ENCODE data around the gene TNS3. TPM values are rescaled to one million over a fixed set of nuclear protein-coding genes. Genes with fewer than 3 reads are reported as not detected.

The TNS3 gene
- total RNA-seq, 1 donor from 2014 or later, result 41.2 TPM

DNA sequence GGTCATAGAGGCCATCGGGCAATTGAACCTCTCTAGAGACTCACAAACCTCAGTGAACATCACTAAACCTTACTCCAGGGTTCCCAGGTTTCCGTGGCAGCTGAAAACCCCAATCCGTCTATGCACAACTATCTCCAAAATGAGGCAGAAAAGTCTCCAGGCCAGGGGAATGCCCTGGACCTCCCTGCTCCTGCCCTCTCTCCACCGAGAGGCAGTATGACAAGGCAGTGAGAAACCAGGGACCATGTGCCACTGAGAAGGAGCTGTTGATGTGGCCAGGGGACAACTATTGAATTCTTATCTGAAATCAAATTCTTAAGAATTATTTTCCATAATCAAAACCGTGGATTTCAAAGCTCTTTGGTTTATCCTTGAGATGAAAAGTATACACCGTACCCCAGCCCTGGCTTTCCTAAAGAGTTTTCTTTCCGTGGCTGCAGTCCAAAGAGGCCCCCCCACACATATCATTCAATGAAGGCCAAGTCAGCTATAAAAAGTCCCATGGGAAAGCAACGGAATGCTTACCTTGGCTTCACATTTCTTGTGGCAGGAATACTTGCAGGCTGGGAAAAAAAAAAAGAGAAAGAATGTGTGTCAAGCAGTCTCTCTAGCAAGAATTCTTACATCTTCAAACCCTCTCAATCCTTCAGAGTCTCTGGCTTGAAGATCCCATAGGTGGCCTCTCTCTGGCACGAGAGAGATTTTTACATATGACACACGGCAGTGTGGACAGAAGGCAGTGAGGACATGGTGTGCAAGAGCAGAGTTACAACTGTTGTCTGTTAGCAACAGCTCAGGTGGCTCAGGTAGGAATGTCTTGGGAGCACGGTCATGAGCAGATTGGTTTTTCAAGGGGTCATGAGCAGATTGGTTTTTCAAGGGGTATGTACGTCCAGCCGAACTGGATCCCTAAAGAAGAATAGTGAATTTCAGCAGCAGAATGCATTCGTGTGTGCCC, 75.2 kb downstream of the TNS3 start:
- TF ChIP-seq, protein P1, sequence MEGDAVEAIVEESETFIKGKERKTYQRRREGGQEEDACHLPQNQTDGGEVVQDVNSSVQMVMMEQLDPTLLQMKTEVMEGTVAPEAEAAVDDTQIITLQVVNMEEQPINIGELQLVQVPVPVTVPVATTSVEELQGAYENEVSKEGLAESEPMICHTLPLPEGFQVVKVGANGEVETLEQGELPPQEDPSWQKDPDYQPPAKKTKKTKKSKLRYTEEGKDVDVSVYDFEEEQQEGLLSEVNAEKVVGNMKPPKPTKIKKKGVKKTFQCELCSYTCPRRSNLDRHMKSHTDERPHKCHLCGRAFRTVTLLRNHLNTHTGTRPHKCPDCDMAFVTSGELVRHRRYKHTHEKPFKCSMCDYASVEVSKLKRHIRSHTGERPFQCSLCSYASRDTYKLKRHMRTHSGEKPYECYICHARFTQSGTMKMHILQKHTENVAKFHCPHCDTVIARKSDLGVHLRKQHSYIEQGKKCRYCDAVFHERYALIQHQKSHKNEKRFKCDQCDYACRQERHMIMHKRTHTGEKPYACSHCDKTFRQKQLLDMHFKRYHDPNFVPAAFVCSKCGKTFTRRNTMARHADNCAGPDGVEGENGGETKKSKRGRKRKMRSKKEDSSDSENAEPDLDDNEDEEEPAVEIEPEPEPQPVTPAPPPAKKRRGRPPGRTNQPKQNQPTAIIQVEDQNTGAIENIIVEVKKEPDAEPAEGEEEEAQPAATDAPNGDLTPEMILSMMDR (IDR thresholded peaks at IDR 0.05; ENCODE audit: insufficient read depth, low read length, poor library complexity, severe bottlenecking), result no peak
- DNase-seq (ENCODE audit: low read depth), result no peak
- Histone ChIP-seq H3K36me3 (ENCODE audit: control insufficient read depth, insufficient read depth, low read length) (peaks cover 2% of the 10 kb centered on the region), H3K4me3 (ENCODE audit: low read depth, low read length) (no peak overlapping the region), H3K27me3 (ENCODE audit: control insufficient read depth, insufficient read depth, low read length) (no peaks in the 10 kb centered on the region)

GRCh38 chr7:47505312-47506007, 76.5 kb downstream of the TNS3 start:
- no peaks in the 10 kb centered on the region for H3K27me3 ChIP-seq (ENCODE audit: control insufficient read depth, insufficient read depth, low read length)
- no peak overlapping the region for H3K4me3 ChIP-seq (ENCODE audit: low read depth, low read length)
- no peak for DNase-seq (ENCODE audit: low read depth)
- TF ChIP-seq, protein P1 (IDR thresholded peaks at IDR 0.05; ENCODE audit: insufficient read depth, low read length, poor library complexity, severe bottlenecking), result no peak
- H3K36me3 ChIP-seq (ENCODE audit: control insufficient read depth, insufficient read depth, low read length), result peaks cover 2% of the 10 kb centered on the region

GRCh38 chr7:47504551-47505311, 77.2 kb downstream of the TNS3 start:
- no peak for DNase-seq (ENCODE audit: low read depth)
- Histone ChIP-seq H3K27me3 (ENCODE audit: control insufficient read depth, insufficient read depth, low read length) (no peaks in the 10 kb centered on the region), H3K4me3 (ENCODE audit: low read depth, low read length) (no peak overlapping the region), H3K36me3 (ENCODE audit: control insufficient read depth, insufficient read depth, low read length) (peaks cover 2% of the 10 kb centered on the region)
- TF ChIP-seq, protein P1 (IDR thresholded peaks at IDR 0.05; ENCODE audit: insufficient read depth, low read length, poor library complexity, severe bottlenecking), result no peak

DNA sequence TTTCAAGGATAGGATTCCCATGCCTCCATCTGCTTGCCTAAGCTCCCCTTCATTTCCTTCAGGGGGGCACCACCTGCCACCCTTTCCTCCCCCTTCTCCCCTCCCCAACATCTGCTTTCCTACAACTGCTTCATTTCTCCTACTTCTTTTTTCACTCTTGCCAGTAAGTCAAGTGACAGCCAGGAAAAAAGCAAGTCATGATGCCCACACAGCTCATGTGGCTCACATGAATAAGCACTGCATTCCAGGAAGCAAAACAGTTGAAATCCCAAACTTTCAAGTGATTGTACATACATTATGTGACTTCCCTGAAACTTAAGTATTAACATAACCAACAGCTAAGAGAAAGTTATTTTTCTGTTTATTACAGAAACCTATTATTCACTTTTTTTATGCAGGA, 78.6 kb downstream of the TNS3 start:
- Histone ChIP-seq H3K27me3 (ENCODE audit: control insufficient read depth, insufficient read depth, low read length) (no peaks in the 10 kb centered on the region), H3K36me3 (ENCODE audit: control insufficient read depth, insufficient read depth, low read length) (no peaks in the 10 kb centered on the region), H3K4me3 (ENCODE audit: low read depth, low read length) (no peak overlapping the region)
- TF ChIP-seq, protein P1 (IDR thresholded peaks at IDR 0.05; ENCODE audit: insufficient read depth, low read length, poor library complexity, severe bottlenecking), result no peak
- no peak for DNase-seq (ENCODE audit: low read depth)

DNA sequence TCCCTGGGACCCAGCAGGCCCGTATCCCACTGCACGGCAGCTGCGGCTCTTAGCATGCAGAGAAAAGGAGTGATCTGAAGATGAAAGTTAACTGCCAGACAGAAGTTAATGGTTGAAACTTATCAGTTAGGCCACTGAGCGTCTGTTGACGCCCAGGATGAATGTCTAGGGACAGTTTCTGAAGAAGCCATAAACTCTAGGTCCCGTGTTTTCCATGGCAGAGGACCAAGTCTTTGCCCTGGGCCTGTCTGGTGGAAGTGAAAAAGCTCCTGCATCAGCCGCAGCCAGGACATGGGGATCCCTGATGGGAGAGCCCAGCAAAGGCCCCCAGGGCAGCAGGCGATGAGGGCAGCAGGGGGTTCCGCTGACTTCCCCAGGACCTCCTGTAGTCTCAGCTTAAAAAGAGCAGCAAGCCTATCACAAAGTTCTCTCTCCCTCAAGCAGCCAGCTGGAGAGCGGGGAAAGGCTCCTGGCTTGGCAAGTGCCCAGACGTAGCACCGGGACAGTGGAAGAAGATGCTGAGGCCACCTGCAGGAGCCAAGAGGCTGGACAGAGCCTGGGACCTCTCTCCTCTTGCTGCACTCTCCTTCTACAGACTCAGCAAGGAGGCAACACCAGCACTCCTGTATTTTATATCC, 79.6 kb downstream of the TNS3 start:
- no peaks in the 10 kb centered on the region for H3K36me3 ChIP-seq (ENCODE audit: control insufficient read depth, insufficient read depth, low read length)
- H3K27me3 ChIP-seq (ENCODE audit: control insufficient read depth, insufficient read depth, low read length), result no peaks in the 10 kb centered on the region
- H3K4me3 ChIP-seq (ENCODE audit: low read depth, low read length), result no peak overlapping the region
- DNase-seq (ENCODE audit: low read depth), result no peak
- TF ChIP-seq, protein P1 (IDR thresholded peaks at IDR 0.05; ENCODE audit: insufficient read depth, low read length, poor library complexity, severe bottlenecking), result no peak
